H1 (cell line): ENCODE results near the gene NCAPD3. TPM values are rescaled to one million over a fixed set of nuclear protein-coding genes. Genes with fewer than 3 reads are reported as not detected.

ENCODE experiments used
- CHD1 ChIP-seq: IDR thresholded peaks from 2 replicates; pipeline ENCODE4 v1.6.1; 2012; ENCODE audit warnings: low read depth, low read length, improper control_type of control experiment
- CHD7 ChIP-seq: fragments of 300-600 bp; sonication (generic); IDR thresholded peaks from 2 replicates; pipeline ENCODE4 v1.7.1; 2012; ENCODE audit warnings: low read length, moderate library complexity, mild to moderate bottlenecking, inconsistent platforms; ENCODE audit not compliant: insufficient replicate concordance
- GTF2F1 ChIP-seq: IDR thresholded peaks from 2 replicates; pipeline ENCODE4 v1.6.1; 2012; ENCODE audit warnings: low read depth, low read length, improper control_type of control experiment, borderline replicate concordance
- NANOG ChIP-seq: IDR thresholded peaks from 2 replicates; pipeline ENCODE4 v1.6.1; 2011; ENCODE audit warnings: low read length, low read depth, mild to moderate bottlenecking, inconsistent platforms; ENCODE audit not compliant: insufficient read depth, poor library complexity, severe bottlenecking
- POLR2AphosphoS5 ChIP-seq: IDR thresholded peaks from 2 replicates; pipeline ENCODE4 v1.6.1; 2011; ENCODE audit warnings: low read depth, low read length
- RAD21 ChIP-seq, 2 experiments: IDR thresholded peaks in 1 of 2; conservative IDR thresholded peaks in 1 of 2; 2 replicates each; pipeline ENCODE4 v1.6.1; 2011; ENCODE audit warnings: low read depth in 2 of 2, low read length in 2 of 2, improper control_type of control experiment in 1 of 2, inconsistent platforms in 1 of 2, mild to moderate bottlenecking in 1 of 2, moderate library complexity in 1 of 2
- RNF2 ChIP-seq: fragments of 200-900, 300-1000 bp; sonication (generic); IDR thresholded peaks from 2 replicates; pipeline ENCODE4 v1.7.1; 2016; ENCODE audit warnings: borderline replicate concordance, low read depth, mild to moderate bottlenecking, antibody characterized with exemption, low read length; ENCODE audit not compliant: poor library complexity, severe bottlenecking; ENCODE audit errors: missing control alignments
- RXRA ChIP-seq: IDR thresholded peaks from 2 replicates; pipeline ENCODE4 v1.6.1; 2011; ENCODE audit warnings: low read depth, mild to moderate bottlenecking, low read length, moderate library complexity; ENCODE audit not compliant: insufficient read depth
- SRF ChIP-seq: IDR thresholded peaks from 2 replicates; pipeline ENCODE4 v1.6.1; 2011; ENCODE audit warnings: mild to moderate bottlenecking, low read depth, low read length, moderate library complexity
- TCF12 ChIP-seq: IDR thresholded peaks from 2 replicates; pipeline ENCODE4 v1.6.1; 2011; ENCODE audit warnings: low read depth, mild to moderate bottlenecking, low read length
- ZNF274 ChIP-seq: IDR thresholded peaks from 2 replicates; pipeline ENCODE4 v1.7.0; 2012; ENCODE audit warnings: low read length, borderline replicate concordance; ENCODE audit errors: extremely low read depth
- polyA plus RNA-seq, 7 experiments: library from polyadenylated mRNA; depleted of rRNA in 3 of 7; stranded (reverse) in 5 of 7; unstranded in 2 of 7; fragments of >200 nt in 5 of 7; fragments of 200-250 nt in 2 of 7; gene quantifications; 1 replicate in 5 of 7; 2 replicates in 1 of 7; 4 replicates in 1 of 7; pipeline versions ENCODE4 v1.2.1 to v1.2.3, GENCODE V29; 2011 to 2013; ENCODE audit warnings: missing spikeins in 2 of 7, mixed read lengths in 2 of 7
- total RNA-seq: library from RNA; stranded (reverse); fragmentation: NEBNext Ultra II Directional; extraction: Animal tissue kit (Norgen Biotek cat#: 25700); gene quantifications from 2 replicates; pipeline ENCODE4 v1.2.1, GENCODE V29; 2021

The NCAPD3 gene
- total and polyA plus RNA-seq, 2 of the 8 experiments (the other 6 are each of a cell fraction or from before 2014, with no cell fraction given): 26.5 to 55.2 TPM

- TF ChIP-seq CHD7: no peak
- no peak for TF ChIP-seq CHD1
- TF ChIP-seq RNF2: no peak
- no peak for TF ChIP-seq RXRA
- no peak for TF ChIP-seq POLR2AphosphoS5
- no peak for TF ChIP-seq GTF2F1
- TF ChIP-seq NANOG: no peak
- TF ChIP-seq ZNF274: no peak
- TF ChIP-seq SRF: no peak
- no peak for TF ChIP-seq RAD21 (IDR thresholded peaks at IDR 0.05 in 1 of 2, conservative IDR thresholded peaks at IDR 0.05 in 1 of 2; ENCODE audit: low read depth in 2 of 2, low read length in 2 of 2)
- TF ChIP-seq TCF12: no peak
Measured at GRCh38 chr11:134228625-134229024, 4.9 kb upstream of the NCAPD3 start (continued).
